NCI-H524 treated with DMSO at 0.1 percent for 48 hours (cell line): ENCODE measurements around the gene ARHGAP6.
"Not testable (repeated sequence)": the region's sequence is repeated elsewhere in the genome, so short reads cannot be mapped to it uniquely, and the experiment has no call there.

Experiments
- DNase-seq: peaks from one replicate; lab custom pipeline; 2025; lab: John Stamatoyannopoulos, UW

The ARHGAP6 gene

GRCh38 chrX:11395859-11396258 is 269.9 kb downstream of the ARHGAP6 start:
- no peak for DNase-seq

GRCh38 chrX:11393949-11394654 is 271.6 kb downstream of the ARHGAP6 start:
- DNase-seq: no peak

DNA sequence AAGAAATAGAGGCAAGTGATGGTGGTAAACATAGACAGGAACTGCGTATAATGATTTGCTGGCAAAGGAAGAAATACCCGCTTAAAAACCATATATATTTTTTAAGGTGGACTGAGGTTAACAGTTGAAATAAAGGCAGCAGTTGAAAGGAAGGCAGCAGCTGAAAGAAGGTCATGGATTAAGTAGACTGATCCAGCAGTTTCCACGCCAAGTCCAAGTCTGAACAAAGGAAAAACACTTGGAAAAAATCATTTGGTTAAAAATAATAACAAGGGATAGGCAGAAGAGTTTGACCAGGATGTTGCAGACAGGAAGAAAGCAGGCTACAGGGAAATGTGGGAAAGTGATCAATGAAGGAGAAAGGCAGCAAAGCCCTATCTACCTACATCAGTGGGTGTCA is 278.9 kb downstream of the ARHGAP6 start:
- DNase-seq: no peak

- no peak for DNase-seq
These were observed 279.7 kb downstream of the ARHGAP6 start for GRCh38 chrX:11386001-11386523.

DNA sequence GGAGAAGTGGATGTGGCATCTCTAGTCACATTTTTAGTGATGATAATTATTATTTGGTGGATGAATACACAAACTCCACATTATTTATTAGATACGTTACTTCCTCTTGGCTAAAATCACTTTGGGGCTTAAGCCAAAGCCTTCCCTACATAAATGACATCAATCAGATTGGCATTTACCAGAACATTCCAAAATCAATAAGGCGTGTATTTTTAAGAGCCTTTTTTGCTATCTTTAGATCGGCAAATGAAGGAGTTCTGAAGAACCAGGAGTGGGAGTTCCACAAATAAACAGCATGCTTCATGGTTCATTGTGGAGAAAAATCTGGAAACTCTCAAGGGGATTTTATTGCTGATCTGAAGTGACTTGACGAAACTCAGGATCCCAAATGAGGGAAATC is 282.8 kb downstream of the ARHGAP6 start:
- DNase-seq: no peak

DNA sequence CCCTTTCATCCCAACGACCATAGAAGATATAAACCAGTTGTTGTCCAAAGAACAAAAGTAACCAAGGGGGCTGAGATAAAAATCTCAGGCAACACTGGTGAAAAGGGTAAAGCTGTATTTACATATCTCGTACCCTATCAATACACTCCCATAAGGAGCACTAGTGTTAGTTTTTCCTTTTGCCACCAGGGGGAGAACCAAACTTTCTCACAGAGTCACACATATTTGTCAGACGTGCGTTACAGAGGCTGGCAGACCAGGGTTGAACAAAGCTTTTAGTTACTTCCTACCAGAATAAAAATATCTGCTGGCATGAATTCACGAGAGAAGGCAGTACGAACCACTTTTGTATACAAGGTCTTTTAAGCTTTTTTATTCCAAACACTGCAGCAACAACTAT is 284.3 kb downstream of the ARHGAP6 start:
- DNase-seq: no peak

- no peak for DNase-seq
These were observed 285.4 kb downstream of the ARHGAP6 start for GRCh38 chrX:11380187-11380844.

DNA sequence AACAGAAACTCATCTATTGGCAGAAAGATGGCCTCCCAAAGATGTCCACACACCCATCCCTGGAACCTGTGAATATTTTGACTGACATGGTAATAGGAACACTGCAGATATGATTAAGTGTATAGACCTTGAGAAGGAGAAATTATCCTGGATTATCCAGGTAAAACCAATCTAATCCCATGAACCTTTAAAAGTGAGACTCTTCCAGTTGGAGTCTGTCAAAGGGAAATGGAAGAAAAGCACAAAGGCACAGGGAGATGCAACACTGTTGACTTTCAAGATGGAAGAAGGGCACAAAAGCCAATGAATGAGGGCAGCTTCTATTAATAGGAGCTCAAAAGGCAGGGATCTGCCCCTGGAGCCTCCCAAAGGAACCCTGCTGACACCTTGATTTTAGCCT is 289.6 kb downstream of the ARHGAP6 start:
- no peak for DNase-seq

DNA sequence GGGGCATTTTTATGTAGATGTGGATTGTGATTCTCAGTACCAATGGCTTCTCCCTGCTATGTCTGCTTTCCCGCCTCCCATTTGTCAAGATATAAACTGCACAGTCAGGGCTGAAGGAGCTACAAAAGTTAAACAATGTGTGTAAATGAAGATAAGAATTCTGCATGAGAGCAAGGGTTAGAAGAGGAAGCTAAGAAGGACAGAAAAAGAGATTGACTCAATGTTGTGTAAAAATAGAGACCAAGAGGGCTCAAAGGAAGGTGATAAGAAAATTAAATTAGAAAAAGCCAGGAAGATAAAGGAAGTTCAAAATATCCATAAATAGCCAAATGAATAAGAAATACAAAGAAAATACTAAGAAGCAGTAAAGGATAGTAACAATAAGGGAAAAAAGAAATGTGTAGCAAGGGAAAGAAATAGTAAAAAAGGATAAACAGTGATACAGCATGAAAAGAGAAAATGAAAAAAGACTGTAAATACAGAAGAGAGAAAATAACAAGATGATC is 290.1 kb downstream of the ARHGAP6 start:
- DNase-seq: no peak

GRCh38 chrX:11374570-11374969 is 291.1 kb downstream of the ARHGAP6 start:
- no peak for DNase-seq

- DNase-seq: no peak
These were observed 294.6 kb downstream of the ARHGAP6 start for GRCh38 chrX:11371106-11371505.

DNA sequence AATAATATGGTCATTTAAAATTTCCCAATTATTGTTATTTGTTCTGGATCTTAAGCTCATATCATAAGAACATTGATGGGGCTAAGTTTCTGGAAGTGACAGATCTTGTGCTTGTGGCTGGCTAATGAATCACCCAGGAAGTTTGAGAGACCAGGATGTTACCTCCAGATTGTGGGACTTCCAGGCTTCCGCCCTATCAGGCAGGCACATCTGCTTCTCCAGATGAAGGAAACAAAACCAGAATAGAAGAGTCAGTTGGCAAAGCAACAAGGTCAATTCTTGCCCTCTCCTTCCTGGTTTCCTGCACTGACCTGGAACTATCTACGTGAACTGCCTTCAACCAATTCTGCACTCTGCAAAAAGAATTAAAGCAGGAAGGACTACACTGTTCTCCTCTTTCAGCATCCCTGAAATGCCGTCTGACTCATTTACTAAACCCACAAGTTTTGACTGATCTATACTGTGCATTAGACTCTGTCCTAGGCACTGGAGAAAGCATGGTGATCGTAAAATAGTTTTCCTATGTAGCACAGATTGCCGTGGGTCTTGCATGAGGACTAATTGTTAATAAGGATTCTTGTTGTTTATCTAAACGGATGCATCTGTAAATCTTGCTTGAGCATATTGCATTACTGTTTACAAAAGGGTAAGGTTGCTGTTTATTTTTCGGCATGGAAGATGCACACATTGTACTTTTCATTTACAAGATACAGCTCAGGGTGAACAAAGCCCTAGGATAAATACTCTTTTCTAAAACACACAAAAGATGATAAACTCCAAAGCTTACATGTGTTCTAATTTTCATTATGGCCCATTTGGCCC is 297.9 kb downstream of the ARHGAP6 start:
- DNase-seq: no peak

GRCh38 chrX:11366998-11367595 is 298.6 kb downstream of the ARHGAP6 start:
- DNase-seq: no peak

GRCh38 chrX:11365426-11365825 is 300.3 kb downstream of the ARHGAP6 start:
- no peak for DNase-seq

DNA sequence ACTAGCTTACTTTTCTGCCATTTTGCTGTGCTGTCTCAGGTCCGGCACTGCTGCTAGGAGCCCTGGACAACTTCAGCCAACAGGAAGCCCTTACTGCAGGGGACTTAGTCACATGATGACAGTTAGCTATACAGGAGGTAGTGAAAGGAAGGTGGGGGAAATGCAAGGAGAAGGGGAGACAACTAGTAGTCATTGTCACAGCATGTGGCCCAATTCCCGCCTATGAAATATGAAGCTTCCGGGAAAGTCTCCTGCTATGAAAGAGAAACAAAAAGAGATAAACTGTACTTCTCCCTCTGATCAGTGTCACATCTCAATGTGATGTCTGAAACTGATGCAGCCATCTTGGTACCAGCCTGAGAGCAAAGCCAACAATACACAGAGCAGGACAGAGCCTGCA is 300.9 kb downstream of the ARHGAP6 start:
- no peak for DNase-seq

GRCh38 chrX:11363825-11364224 is 301.9 kb downstream of the ARHGAP6 start:
- not testable (repeated sequence) for DNase-seq

GRCh38 chrX:11363069-11363594 is 302.6 kb downstream of the ARHGAP6 start:
- no peak for DNase-seq

- not testable (repeated sequence) for DNase-seq
These were observed 304.1 kb downstream of the ARHGAP6 start for GRCh38 chrX:11361666-11362065.

DNA sequence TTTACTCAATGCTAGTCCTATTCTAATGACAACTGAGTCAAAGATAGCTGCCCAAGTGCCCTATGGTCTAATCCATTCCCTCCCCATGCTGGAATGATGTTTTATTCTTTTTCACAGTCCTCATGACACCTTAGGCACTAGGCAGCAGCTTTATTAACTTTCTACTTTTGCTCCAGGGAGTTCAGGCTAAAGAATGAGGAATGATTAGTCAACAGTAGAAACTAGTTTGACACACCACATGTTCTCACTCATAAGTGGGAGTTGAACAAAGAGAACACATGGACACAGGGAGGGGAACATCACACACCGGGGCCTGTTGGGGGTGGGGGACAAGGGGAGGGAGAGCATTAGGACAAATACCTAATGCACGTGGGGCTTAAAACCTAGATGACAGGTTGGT is 309.8 kb downstream of the ARHGAP6 start:
- not testable (repeated sequence) for DNase-seq

GRCh38 chrX:11355259-11355909 is 310.3 kb downstream of the ARHGAP6 start:
- DNase-seq: no peak

GRCh38 chrX:11352296-11352741 is 313.4 kb downstream of the ARHGAP6 start:
- no peak for DNase-seq
